ENCODE measurements around the gene PDCD1. TPM values are rescaled to one million over a fixed set of nuclear protein-coding genes. Genes with fewer than 3 reads are reported as not detected.

Gene PDCD1
- total RNA-seq, 1 donor from 2014 or later = 3.3 TPM

GRCh38 chr2:241842067-241842415, 16.7 kb downstream of the PDCD1 start:
- Histone ChIP-seq H3K9me3 (replicated peaks) (no peaks in the 10 kb centered on the region), H3K4me1 (peaks cover 25% of the 10 kb centered on the region), H3K4me3 (no peak overlapping the region), H3K27me3 (ENCODE audit: low read depth) (no peaks in the 10 kb centered on the region), H3K27ac (replicated peaks) (peak overlapping the region; percentile 74), H3K36me3 (no peaks in the 10 kb centered on the region)
- no peak for TF ChIP-seq CTCF (IDR thresholded peaks at IDR 0.05; ENCODE audit: borderline replicate concordance)
- intact Hi-C loops (cut with micrococcal nuclease) = no loop called here
- no peak for DNase-seq

- Histone ChIP-seq H3K27ac (replicated peaks) (peak overlapping the region; percentile 74), H3K4me1 (peaks cover 25% of the 10 kb centered on the region), H3K36me3 (no peaks in the 10 kb centered on the region), H3K4me3 (no peak overlapping the region), H3K27me3 (ENCODE audit: low read depth) (no peaks in the 10 kb centered on the region), H3K9me3 (replicated peaks) (no peaks in the 10 kb centered on the region)
- no peak for DNase-seq
- no peak for TF ChIP-seq CTCF (IDR thresholded peaks at IDR 0.05; ENCODE audit: borderline replicate concordance)
- intact Hi-C loops (cut with micrococcal nuclease) = no loop called here
These were observed 17.3 kb downstream of the PDCD1 start for GRCh38 chr2:241841181-241842066.

- TF ChIP-seq CTCF (IDR thresholded peaks at IDR 0.05; ENCODE audit: borderline replicate concordance) = no peak
- H3K27ac ChIP-seq (replicated peaks) = no peak overlapping the region
- no peak overlapping the region for H3K4me3 ChIP-seq
- peaks cover 5% of the 10 kb centered on the region for H3K4me1 ChIP-seq
- no peak for DNase-seq
- intact Hi-C loops (cut with micrococcal nuclease) = no loop called here
- H3K9me3 ChIP-seq (replicated peaks) = no peaks in the 10 kb centered on the region
- no peaks in the 10 kb centered on the region for H3K36me3 ChIP-seq
- H3K27me3 ChIP-seq (ENCODE audit: low read depth) = no peaks in the 10 kb centered on the region
These were observed 21.3 kb downstream of the PDCD1 start for GRCh38 chr2:241837197-241837965.

- H3K27ac ChIP-seq (replicated peaks) = no peak overlapping the region
- no peaks in the 10 kb centered on the region for H3K27me3 ChIP-seq (ENCODE audit: low read depth)
- DNase-seq = no peak
- H3K9me3 ChIP-seq (replicated peaks) = no peaks in the 10 kb centered on the region
- H3K4me3 ChIP-seq = no peak overlapping the region
- H3K36me3 ChIP-seq = no peaks in the 10 kb centered on the region
- H3K4me1 ChIP-seq = peaks cover 5% of the 10 kb centered on the region
- TF ChIP-seq CTCF (IDR thresholded peaks at IDR 0.05; ENCODE audit: borderline replicate concordance) = no peak
- intact Hi-C loops (cut with micrococcal nuclease) = no loop called here
These were observed 22.4 kb downstream of the PDCD1 start for GRCh38 chr2:241836292-241836691.

- no peak for DNase-seq
- no peak for TF ChIP-seq CTCF (IDR thresholded peaks at IDR 0.05; ENCODE audit: borderline replicate concordance)
These were observed 23.1 kb downstream of the PDCD1 start for GRCh38 chr2:241835611-241836010.

More at GRCh38 chr2:241835611-241836010, 23.1 kb downstream of the PDCD1 start:
- Histone ChIP-seq H3K4me3 (no peak overlapping the region), H3K4me1 (peaks cover 2% of the 10 kb centered on the region), H3K36me3 (no peaks in the 10 kb centered on the region), H3K27me3 (ENCODE audit: low read depth) (no peaks in the 10 kb centered on the region), H3K9me3 (replicated peaks) (no peaks in the 10 kb centered on the region), H3K27ac (replicated peaks) (no peak overlapping the region)
- intact Hi-C loops (cut with micrococcal nuclease) = no loop called here
